NCI-H1417 (cell line): ENCODE results near the gene NHLRC3.
A peak's percentile ranks its signal among the peaks of the same experiment; 100 is the strongest.
"Not testable (repeated sequence)": the region's sequence is repeated elsewhere in the genome, so short reads cannot be mapped to it uniquely, and the experiment has no call there.

ENCODE experiments used
- DNase-seq, 3 experiments: peaks; one replicate each; lab custom pipeline; 2025; lab: John Stamatoyannopoulos, UW

NHLRC3 gene

GRCh38 chr13:39044536-39044935, 6.3 kb downstream of the NHLRC3 start:
- DNase-seq = no peak

- peak in 2 of 3 experiments; percentile 3 to 6 for DNase-seq
Observed at GRCh38 chr13:39047560-39047959, 9.3 kb downstream of the NHLRC3 start.

GRCh38 chr13:39048806-39049205, 10.6 kb downstream of the NHLRC3 start:
- no peak for DNase-seq

GRCh38 chr13:39049274-39049673, 11.0 kb downstream of the NHLRC3 start:
- no peak for DNase-seq

DNA sequence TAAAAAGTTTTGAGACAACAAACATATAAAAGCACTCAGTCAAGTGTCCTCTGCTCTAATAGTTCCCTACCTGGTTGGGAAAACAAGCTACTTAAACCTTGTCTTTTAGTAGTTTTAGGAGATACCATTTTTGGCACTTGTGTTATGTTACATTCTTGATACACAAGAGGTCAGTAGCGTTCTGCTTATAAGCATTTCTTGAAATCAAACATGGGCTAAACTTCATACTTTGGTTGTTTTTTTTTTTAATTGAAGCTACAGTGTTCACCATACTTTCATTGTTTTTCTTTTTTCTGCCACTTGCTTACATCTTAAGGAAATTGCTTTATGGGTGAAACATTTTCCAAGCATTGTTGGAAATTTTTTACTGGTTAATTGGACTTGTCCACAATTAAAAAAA, 12.9 kb downstream of the NHLRC3 start:
- DNase-seq = peak in 2 of 3 experiments; percentile 46 to 73

DNA sequence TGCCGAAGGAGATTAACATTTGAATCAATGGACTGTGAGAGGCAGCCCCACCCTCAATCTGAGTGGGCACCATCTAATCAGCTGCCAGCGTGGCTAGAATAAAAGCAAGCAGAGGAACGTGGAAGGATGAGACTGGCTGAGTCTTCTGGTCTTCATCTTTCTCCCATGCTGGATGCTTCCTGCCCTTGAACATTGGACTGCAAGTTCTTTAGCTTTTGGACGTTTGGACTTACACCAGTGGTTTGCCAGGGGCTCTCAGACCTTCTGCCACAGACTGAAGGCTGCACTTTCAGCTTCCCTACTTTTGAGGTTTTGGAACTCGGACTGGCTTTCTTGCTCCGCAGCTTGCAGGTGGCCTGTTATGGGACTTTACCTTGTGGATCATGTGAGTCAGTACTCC, 14.7 kb downstream of the NHLRC3 start:
- no peak for DNase-seq

GRCh38 chr13:39054112-39054511, 15.9 kb downstream of the NHLRC3 start:
- no peak for DNase-seq

DNA sequence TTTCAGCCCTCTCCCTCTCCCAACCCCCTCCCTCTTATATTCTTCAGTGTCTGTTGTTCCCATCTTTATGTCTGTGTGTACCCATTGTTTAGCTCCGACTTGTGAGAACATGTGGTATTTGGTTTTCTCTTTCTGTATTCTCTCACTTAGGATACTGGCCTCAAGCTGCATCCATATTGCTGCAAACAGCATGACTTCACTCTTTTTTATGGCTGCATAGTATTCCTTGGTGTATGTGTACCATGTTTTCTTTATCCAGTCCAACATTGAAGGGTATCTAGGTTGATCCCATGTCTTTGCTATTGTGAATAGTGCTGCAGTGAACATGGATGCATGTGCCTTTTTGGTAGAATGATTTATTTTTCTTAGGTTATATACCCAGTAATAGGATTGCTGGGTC, 17.8 kb downstream of the NHLRC3 start:
- no peak for DNase-seq

DNA sequence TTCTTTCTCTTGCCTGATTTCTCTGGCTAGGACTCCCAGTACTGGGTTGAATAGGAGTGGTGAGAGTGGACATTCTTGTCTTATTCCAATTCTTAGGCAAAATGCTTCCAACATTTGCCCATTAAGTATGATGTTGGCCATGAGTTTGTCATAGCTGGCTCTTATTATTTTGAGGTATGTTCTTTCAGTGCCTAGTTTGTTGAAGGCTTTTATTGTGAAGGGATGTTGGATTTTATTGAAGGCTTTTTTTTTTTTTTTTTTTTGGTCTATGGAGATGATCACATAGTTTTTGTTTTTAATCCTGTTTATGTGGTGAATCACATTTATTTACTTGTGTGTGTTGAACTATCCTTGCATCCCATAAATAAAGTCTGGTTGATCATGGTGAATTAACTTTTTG, 19.8 kb downstream of the NHLRC3 start:
- no peak for DNase-seq

DNA sequence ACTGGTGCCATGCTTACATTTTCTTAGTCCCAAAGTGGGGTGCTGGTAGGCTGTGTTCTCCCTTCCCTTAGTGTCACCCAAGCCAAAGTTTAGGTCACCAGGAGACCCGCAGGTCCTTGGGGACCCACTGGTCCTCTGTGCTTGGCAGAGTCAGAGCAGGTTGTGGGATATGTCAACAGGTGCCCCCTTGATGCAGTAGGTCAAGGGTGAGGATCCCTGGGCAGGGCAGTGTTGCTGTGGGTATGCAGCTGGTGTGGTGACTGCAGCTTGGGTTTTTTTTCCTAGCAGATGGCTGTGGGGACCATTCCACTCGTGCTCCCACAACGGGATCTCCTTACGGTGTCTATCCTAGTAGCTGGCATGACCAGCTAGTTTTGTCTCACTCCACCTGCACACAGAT, 23.7 kb downstream of the NHLRC3 start:
- DNase-seq = no peak

DNA sequence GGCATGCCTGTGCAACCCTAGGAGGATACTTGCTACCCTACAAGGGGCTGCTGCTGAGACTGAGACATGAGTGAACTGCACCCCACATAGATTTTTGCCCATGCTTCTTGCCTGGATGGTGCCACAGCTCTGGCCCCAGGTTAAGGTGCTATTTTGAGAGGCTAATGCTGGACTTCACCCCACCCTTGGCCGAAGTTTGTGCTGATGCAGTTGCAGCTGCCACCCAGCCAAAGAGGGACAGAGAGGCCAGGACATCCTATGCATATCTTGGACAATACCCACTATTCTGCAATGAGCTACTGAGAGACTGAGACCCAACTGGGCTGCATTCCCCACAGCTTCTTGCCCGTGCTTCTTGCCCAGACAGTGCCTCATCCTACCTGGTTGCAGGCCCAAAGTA, 34.6 kb downstream of the NHLRC3 start:
- no peak for DNase-seq

GRCh38 chr13:39073983-39074382, 35.7 kb downstream of the NHLRC3 start:
- DNase-seq = no peak

- not testable (repeated sequence) for DNase-seq
Observed at GRCh38 chr13:39086251-39086945, 48.1 kb downstream of the NHLRC3 start.

- no peak for DNase-seq
Observed at GRCh38 chr13:39091586-39091985, 53.3 kb downstream of the NHLRC3 start.

DNA sequence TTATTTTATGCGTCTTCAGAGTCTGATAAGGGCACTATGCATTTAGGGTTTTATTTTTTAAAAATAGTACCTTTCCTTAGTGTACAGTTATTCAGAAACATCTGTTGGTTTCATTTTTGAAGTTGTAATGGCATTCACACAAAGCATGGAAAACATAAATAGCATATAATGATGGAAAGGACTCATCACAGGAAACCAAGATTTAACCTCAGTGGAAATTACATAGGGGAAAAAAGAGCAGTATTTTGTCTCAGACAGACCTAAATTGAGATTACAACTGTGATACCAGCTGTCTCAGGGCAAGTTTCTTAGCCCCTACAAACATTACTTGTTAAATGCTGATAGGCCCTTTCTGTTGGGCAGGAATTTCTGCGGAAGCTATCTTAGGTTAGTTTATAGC, 57.2 kb downstream of the NHLRC3 start:
- no peak for DNase-seq

DNA sequence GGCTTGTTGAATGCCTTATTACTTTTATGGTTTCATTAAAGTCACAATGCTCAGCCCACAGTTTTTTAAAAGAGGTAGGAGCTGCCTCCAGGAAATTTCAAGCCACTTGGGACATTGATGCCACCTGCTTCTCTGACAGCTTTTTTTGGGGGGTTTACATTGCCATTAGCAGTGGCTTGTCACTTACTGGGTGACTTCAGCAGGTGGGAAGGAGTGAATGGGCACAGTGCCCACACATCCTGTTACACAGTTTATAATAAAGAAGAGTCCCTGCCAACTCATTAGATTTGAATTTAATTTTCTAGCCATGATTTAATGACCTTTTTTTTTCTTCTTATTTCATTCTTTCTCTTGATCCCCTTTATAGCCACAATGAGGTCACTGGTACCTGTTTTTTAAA, 61.0 kb downstream of the NHLRC3 start:
- DNase-seq = peak in 1 of 3 experiments; percentile 26
